Measurements from ENCODE around the gene SH3PXD2B. TPM values are rescaled to one million over a fixed set of nuclear protein-coding genes. Genes with fewer than 3 reads are reported as not detected.
"Not testable (repeated sequence)": the region's sequence is repeated elsewhere in the genome, so short reads cannot be mapped to it uniquely, and the experiment has no call there.

SH3PXD2B gene
- total RNA-seq, 1 donor from 2014 or later = 60.8 TPM

GRCh38 chr5:172299916-172300439, 154.3 kb downstream of the SH3PXD2B start:
- TF ChIP-seq CTCF (IDR thresholded peaks at IDR 0.05) = no peak
- Histone ChIP-seq H3K4me3 (no peak overlapping the region), H3K4me1 (peaks cover 0 to 5% of the 10 kb centered on the region in 2 donors), H3K9me3 (no peaks in the 10 kb centered on the region), H3K36me3 (no peaks in the 10 kb centered on the region), H3K27me3 (no peaks in the 10 kb centered on the region), H3K27ac (no peak overlapping the region)
- intact Hi-C loops (cut with DNase I) = no loop called here
- DNase-seq (ENCODE audit: low spot score in 2 of 2) = no peak

GRCh38 chr5:172294831-172295230, 159.5 kb downstream of the SH3PXD2B start:
- Histone ChIP-seq H3K27ac (no peak overlapping the region), H3K4me1 (peaks cover 0 to 5% of the 10 kb centered on the region in 2 donors), H3K27me3 (no peaks in the 10 kb centered on the region), H3K36me3 (no peaks in the 10 kb centered on the region), H3K9me3 (no peaks in the 10 kb centered on the region), H3K4me3 (no peak overlapping the region)
- DNase-seq (ENCODE audit: low spot score in 2 of 2) = no peak
- TF ChIP-seq CTCF (IDR thresholded peaks at IDR 0.05) = no peak
- intact Hi-C loops (cut with DNase I) = no loop called here

- intact Hi-C loops (cut with DNase I) = loop anchor here (1.0 kb wide), 1 partner anchor 187 kb away; no protein-coding TSS in a partner anchor
- Histone ChIP-seq H3K9me3 (no peaks in the 10 kb centered on the region), H3K4me3 (no peak overlapping the region), H3K36me3 (no peaks in the 10 kb centered on the region), H3K27ac (no peak overlapping the region), H3K27me3 (no peaks in the 10 kb centered on the region), H3K4me1 (peaks cover 0 to 5% of the 10 kb centered on the region in 2 donors)
- no peak for TF ChIP-seq CTCF (IDR thresholded peaks at IDR 0.05)
- no peak for DNase-seq (ENCODE audit: low spot score in 2 of 2)
Observed at GRCh38 chr5:172293745-172294342, 160.5 kb downstream of the SH3PXD2B start.

GRCh38 chr5:172293054-172293744, 161.1 kb downstream of the SH3PXD2B start:
- H3K4me3 ChIP-seq = no peak overlapping the region
- intact Hi-C loops (cut with DNase I) = loop anchor here (1.0 kb wide), 1 partner anchor 186 kb away; no protein-coding TSS in a partner anchor
- H3K36me3 ChIP-seq = no peaks in the 10 kb centered on the region
- H3K27me3 ChIP-seq = no peaks in the 10 kb centered on the region
- peak; percentile 66 to 80 (median 71) for TF ChIP-seq CTCF (IDR thresholded peaks at IDR 0.05)
- peak in 1 of 2 donors; percentile 80 for DNase-seq (ENCODE audit: low spot score in 2 of 2)
- H3K27ac ChIP-seq = no peak overlapping the region
- H3K9me3 ChIP-seq = no peaks in the 10 kb centered on the region
- H3K4me1 ChIP-seq = no peaks in the 10 kb centered on the region

DNA sequence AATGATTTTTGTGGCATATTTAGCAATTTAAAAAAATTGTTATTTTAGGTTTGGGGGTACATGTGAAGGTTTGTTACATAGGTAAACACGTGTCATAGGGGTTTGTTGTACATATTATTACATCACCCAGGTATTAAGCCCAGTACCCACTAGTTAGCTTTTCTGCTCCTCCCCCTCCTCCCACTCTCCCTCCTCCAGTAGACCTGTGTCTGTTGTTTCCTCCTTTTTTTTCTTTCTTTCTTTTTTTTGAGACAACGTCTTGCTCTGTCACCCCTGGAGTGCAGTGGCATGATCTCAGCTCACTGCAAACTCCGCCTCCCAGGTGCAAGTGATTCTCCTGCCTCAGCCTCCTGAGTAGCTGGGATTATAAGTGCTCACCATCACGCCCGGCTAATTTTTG, 162.5 kb downstream of the SH3PXD2B start:
- H3K27me3 ChIP-seq; intact Hi-C loops (cut with DNase I); H3K9me3 ChIP-seq; DNase-seq (ENCODE audit: low spot score in 2 of 2); H3K36me3 ChIP-seq; H3K4me3 ChIP-seq; H3K27ac ChIP-seq; H3K4me1 ChIP-seq: not testable (repeated sequence)

DNA sequence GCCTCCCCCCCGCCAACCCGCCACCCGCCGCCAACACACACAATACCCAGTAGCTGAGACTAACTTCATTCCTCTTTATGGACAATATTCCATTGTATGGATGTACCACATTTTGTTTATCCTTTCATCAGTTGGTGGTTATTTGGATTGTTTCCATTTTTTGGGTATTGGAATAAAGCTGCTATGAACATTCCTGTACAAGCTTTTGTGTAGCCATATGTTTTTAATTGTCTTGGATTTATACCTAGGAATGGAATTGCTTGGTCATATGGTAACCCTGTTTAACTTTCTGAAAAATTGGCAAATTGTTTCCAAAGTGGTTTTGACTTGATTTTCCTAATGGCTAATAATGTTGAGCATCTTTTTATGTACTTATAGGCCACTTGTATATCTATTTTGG, 165.9 kb downstream of the SH3PXD2B start:
- no peak for TF ChIP-seq CTCF (IDR thresholded peaks at IDR 0.05)
- no peak for DNase-seq (ENCODE audit: low spot score in 2 of 2)
- intact Hi-C loops (cut with DNase I) = loop anchor here (10.0 kb wide), 3 partner anchors 624 to 1326 kb away; partner anchors contain the start of genes BNIP1 and BOD1
- Histone ChIP-seq H3K36me3 (no peaks in the 10 kb centered on the region), H3K27ac (no peak overlapping the region), H3K9me3 (no peaks in the 10 kb centered on the region), H3K4me3 (no peak overlapping the region), H3K27me3 (no peaks in the 10 kb centered on the region), H3K4me1 (peaks cover 0 to 3% of the 10 kb centered on the region in 2 donors)

DNA sequence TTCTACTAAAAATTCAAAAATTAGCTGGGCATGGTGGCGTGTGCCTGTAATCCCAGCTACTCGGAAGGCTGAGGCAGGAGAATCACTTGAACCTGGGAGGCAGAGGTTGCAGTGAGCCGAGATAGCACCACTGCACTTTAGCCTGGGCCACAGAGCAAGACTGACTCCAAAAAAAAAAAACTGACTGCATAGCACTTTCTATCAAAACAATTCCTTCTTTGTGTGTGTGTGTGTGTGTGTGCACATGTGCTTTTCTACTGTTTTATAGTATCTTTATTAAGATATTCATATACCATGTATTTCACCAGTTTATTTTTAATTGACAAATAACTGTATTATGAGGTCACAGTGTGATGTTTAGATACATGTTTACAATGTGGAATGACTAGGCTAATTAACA, 167.2 kb downstream of the SH3PXD2B start:
- not testable (repeated sequence) for H3K27me3 ChIP-seq; H3K4me1 ChIP-seq; H3K9me3 ChIP-seq; DNase-seq (ENCODE audit: low spot score in 2 of 2); H3K36me3 ChIP-seq; H3K4me3 ChIP-seq; H3K27ac ChIP-seq
- intact Hi-C loops (cut with DNase I) = loop anchor here (10.0 kb wide), 3 partner anchors 622 to 1328 kb away; partner anchors contain the start of genes BNIP1 and BOD1
